ENCODE measurements around the gene LAIR2.

GRCh38 chr19:54485851-54486250 lies 16.8 kb upstream of the LAIR2 start:
- no peak for TF ChIP-seq CTCF (IDR thresholded peaks at IDR 0.05)
- no peak for TF ChIP-seq POLR2AphosphoS5 (IDR thresholded peaks at IDR 0.05)
- TF ChIP-seq POLR2A (IDR thresholded peaks at IDR 0.05), result no peak
- no peak for TF ChIP-seq EP300 (IDR thresholded peaks at IDR 0.05)
